NCI-H82 treated with DMSO at 0.1 percent for 48 hours (cell line): ENCODE data around the gene PRR36.
"Not testable (repeated sequence)": the region's sequence is repeated elsewhere in the genome, so short reads cannot be mapped to it uniquely, and the experiment has no call there.

Source experiments
- DNase-seq: peaks from one replicate; lab custom pipeline; 2025; ENCODE audit not compliant: unreplicated experiment; lab: John Stamatoyannopoulos, UW

The PRR36 gene

GRCh38 chr19:7874076-7874896, at the start of gene PRR36:
Gene PRR36, minus strand, starts transcription at chr19:7874390. Its CDS starts 701 bp downstream, at chr19:7873689.
- peak; percentile 34 for DNase-seq

GRCh38 chr19:7923295-7924191, 49.4 kb upstream of the PRR36 start:
- DNase-seq, result no peak

- DNase-seq, result no peak
Measured at GRCh38 chr19:7922836-7923195, 48.6 kb upstream of the PRR36 start.

- DNase-seq, result no peak
Measured at GRCh38 chr19:7921967-7922835, 48.0 kb upstream of the PRR36 start.

GRCh38 chr19:7921302-7921966, 47.2 kb upstream of the PRR36 start:
- DNase-seq, result no peak

- DNase-seq, result peak; percentile 95
Measured at GRCh38 chr19:7920519-7921301, 46.5 kb upstream of the PRR36 start.

GRCh38 chr19:7919610-7920518, 45.7 kb upstream of the PRR36 start, which contains the start of gene SNAPC2:
Gene SNAPC2, plus strand, starts transcription at chr19:7920338. Its CDS starts 29 bp downstream, at chr19:7920367.
- DNase-seq, result peak; percentile 72

- DNase-seq, result no peak
Measured at GRCh38 chr19:7918615-7919421, 44.6 kb upstream of the PRR36 start.

GRCh38 chr19:7918062-7918614, 43.9 kb upstream of the PRR36 start:
- not testable (repeated sequence) for DNase-seq

- DNase-seq, result no peak
Measured at GRCh38 chr19:7917267-7918061, 43.3 kb upstream of the PRR36 start.

GRCh38 chr19:7916955-7917266, 42.7 kb upstream of the PRR36 start:
- DNase-seq, result no peak

- no peak for DNase-seq
Measured at GRCh38 chr19:7916103-7916954, 42.1 kb upstream of the PRR36 start.

- DNase-seq, result no peak
Measured at GRCh38 chr19:7915250-7916102, 41.3 kb upstream of the PRR36 start.

GRCh38 chr19:7914598-7915045, 40.4 kb upstream of the PRR36 start, which contains the start of gene TGFBR3L:
Gene TGFBR3L, plus strand, starts transcription at chr19:7914830.
- no peak for DNase-seq

GRCh38 chr19:7914099-7914498, 39.9 kb upstream of the PRR36 start:
- no peak for DNase-seq
